ENCODE results near the gene ELOVL6. TPM values are rescaled to one million over a fixed set of nuclear protein-coding genes. Genes with fewer than 3 reads are reported as not detected.
"Not testable (repeated sequence)": the region's sequence is repeated elsewhere in the genome, so short reads cannot be mapped to it uniquely, and the experiment has no call there.

The ELOVL6 gene
- total RNA-seq, 8 experiments from 2014 or later: 10.3 to 60.3 (median 28.4) TPM

GRCh38 chr4:110042545-110043517 lies 155.6 kb downstream of the ELOVL6 start:
- ATAC-seq (replicated peaks in 6 of 8): peak in 1 of 8 experiments; percentile 16
- in situ Hi-C loops (cut with MboI; ENCODE audit: low pct_unique_long_range_greater_than_20kb in 2 of 9, low sequenced_read_pairs in 9 of 9, unreplicated experiment in 9 of 9): loop anchor here in 1 of 9 experiments (25.0 kb wide), 1 partner anchor 169 kb away; no protein-coding TSS in a partner anchor
- WGBS, 10 experiments: 21 to 68% (median 44%) methylated on average over 1 to 8 of the region's 13 CpGs; no CpG with 5 or more reads in 1 of the 10 experiments
- Histone ChIP-seq H3K27ac (no peak overlapping the region), H3K4me3 (no peak overlapping the region), H3K4me1 (replicated peaks in 1 of 2) (no peaks in the 10 kb centered on the region)

DNA sequence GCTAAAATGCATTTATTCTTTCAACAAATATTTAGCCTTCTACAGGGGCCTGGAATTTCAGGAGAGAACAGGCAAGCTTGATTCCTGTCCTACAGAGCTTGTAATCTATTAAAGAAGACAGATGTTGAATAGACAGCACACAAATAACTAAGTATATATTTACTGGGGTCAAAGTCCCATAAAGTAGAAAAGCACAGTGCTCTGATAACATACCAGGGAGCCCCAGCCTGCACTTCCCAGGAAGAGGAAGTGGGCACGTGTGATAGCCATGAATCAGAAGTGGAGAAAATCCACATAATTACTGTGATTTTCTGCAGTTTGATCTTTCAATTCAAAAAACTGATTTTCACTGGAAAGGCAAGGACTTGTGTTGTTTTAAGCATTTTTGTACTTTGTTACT lies 156.7 kb downstream of the ELOVL6 start:
- 0 to 100% (median 60%) methylated on average over 1 of the region's 1 CpG; no CpG with 5 or more reads in 5 of the 10 experiments for WGBS, 10 experiments
- Histone ChIP-seq H3K4me3 (no peak overlapping the region), H3K4me1 (replicated peaks in 1 of 2) (no peaks in the 10 kb centered on the region), H3K27ac (no peak overlapping the region)
- no peak for ATAC-seq (replicated peaks in 6 of 8)
- in situ Hi-C loops (cut with MboI; ENCODE audit: low pct_unique_long_range_greater_than_20kb in 2 of 9, low sequenced_read_pairs in 9 of 9, unreplicated experiment in 9 of 9): loop anchor here in 1 of 9 experiments (25.0 kb wide), 1 partner anchor 171 kb away; no protein-coding TSS in a partner anchor

- not testable (repeated sequence) for H3K4me3 ChIP-seq; H3K4me1 ChIP-seq (replicated peaks in 1 of 2); ATAC-seq (replicated peaks in 6 of 8); H3K27ac ChIP-seq
- in situ Hi-C loops (cut with MboI; ENCODE audit: low pct_unique_long_range_greater_than_20kb in 2 of 9, low sequenced_read_pairs in 9 of 9, unreplicated experiment in 9 of 9): loop anchor here in 1 of 9 experiments (25.0 kb wide), 1 partner anchor 173 kb away; no protein-coding TSS in a partner anchor
- WGBS, 10 experiments: 76 to 100% (median 91%) methylated on average over 1 to 9 of the region's 11 CpGs
Observed at GRCh38 chr4:110039164-110039563, 159.3 kb downstream of the ELOVL6 start.

DNA sequence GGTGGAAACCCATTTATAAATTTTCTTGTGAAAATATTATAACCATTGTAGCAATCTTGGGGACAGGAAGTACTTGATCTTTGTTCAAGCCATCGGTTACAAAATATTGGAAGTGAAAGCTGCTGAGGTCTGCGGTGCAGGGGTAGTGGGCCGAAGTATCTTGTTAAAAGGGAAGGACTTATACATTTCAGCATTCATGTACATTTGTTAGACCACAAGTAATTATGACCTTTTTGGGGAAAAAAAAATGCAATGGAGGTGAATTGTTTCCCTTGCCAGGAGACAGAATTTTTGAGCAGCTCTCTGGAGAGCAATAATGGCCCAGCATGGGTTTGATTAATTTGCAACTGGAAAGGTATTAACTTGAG lies 164.4 kb downstream of the ELOVL6 start:
- H3K4me1 ChIP-seq (replicated peaks in 1 of 2): no peaks in the 10 kb centered on the region
- no peak for ATAC-seq (replicated peaks in 6 of 8)
- in situ Hi-C loops (cut with MboI; ENCODE audit: low pct_unique_long_range_greater_than_20kb in 2 of 9, low sequenced_read_pairs in 9 of 9, unreplicated experiment in 9 of 9): loop anchor here in 1 of 9 experiments (25.0 kb wide), 1 partner anchor 178 kb away; no protein-coding TSS in a partner anchor
- no peak overlapping the region for H3K4me3 ChIP-seq
- H3K27ac ChIP-seq: no peak overlapping the region
- 80 to 100% (median 94%) methylated on average over 1 to 3 of the region's 3 CpGs; no CpG with 5 or more reads in 1 of the 10 experiments for WGBS, 10 experiments

DNA sequence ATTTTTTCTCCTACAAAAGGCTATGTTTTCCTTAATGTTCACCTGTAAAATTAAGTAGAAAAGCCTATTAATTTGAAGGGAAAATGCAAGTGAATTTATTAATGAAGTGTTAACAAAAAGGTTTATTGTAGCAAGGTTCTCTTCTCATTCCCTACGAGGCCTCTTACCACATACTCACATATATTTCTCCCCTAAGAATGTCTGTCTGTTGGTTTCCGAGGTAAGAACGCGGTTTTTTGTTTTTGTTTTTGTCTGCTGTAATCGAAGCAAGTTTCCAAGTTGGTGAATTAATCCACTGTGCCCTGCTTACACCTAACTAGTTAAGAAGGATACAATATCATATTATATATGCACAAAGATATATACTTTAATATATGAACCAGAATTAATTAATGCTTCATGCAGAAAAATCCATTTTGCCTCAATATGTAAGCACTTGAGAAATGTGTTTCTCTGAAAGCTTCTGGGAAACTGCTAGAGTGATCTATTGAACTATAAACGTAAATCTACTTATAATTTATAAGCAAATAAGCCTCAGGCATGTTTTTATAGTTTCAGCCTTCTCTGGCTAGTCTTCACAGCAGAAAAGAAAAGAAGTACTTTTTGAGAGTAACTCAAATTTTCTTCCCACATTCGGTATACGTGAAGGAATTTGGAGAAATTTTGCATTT lies 164.9 kb downstream of the ELOVL6 start:
- no peaks in the 10 kb centered on the region for H3K4me1 ChIP-seq (replicated peaks in 1 of 2)
- 51 to 100% (median 73%) methylated on average over 4 to 8 of the region's 8 CpGs for WGBS, 10 experiments
- no peak overlapping the region for H3K27ac ChIP-seq
- peak in 1 of 8 experiments; percentile 50 for ATAC-seq (replicated peaks in 6 of 8)
- H3K4me3 ChIP-seq: no peak overlapping the region
- in situ Hi-C loops (cut with MboI; ENCODE audit: low pct_unique_long_range_greater_than_20kb in 2 of 9, low sequenced_read_pairs in 9 of 9, unreplicated experiment in 9 of 9): loop anchor here in 1 of 9 experiments (25.0 kb wide), 1 partner anchor 179 kb away; no protein-coding TSS in a partner anchor

DNA sequence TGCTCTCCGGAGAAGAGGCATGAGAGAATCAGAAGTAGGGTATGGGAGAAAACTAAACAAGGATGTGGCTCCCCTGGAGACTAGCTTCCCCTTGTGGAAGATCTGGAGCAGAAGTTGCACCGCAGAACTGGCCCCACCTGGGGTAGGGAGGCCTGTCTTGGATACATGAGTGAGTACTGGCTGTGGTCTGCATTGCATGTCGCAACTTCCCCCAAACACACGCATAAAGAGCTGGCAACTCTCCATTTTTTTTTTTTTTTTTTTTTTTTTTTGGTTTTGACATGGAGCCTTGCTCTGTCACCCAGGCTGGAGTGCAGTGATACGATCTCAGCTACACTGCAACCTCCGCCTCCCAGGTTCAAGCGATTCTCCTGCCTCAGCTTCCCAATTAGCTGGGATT lies 165.8 kb downstream of the ELOVL6 start:
- WGBS, 10 experiments: 49 to 100% (median 93%) methylated on average over 1 to 4 of the region's 7 CpGs
- H3K4me3 ChIP-seq: no peak overlapping the region
- H3K4me1 ChIP-seq (replicated peaks in 1 of 2): no peaks in the 10 kb centered on the region
- in situ Hi-C loops (cut with MboI; ENCODE audit: low pct_unique_long_range_greater_than_20kb in 2 of 9, low sequenced_read_pairs in 9 of 9, unreplicated experiment in 9 of 9): loop anchor here in 1 of 9 experiments (25.0 kb wide), 1 partner anchor 180 kb away; no protein-coding TSS in a partner anchor
- H3K27ac ChIP-seq: no peak overlapping the region
- ATAC-seq (replicated peaks in 6 of 8): no peak

- no peak overlapping the region for H3K27ac ChIP-seq
- H3K4me3 ChIP-seq: no peak overlapping the region
- peak in 3 of 8 experiments; percentile 46 to 55 (median 50) for ATAC-seq (replicated peaks in 6 of 8)
- WGBS, 10 experiments: 35 to 100% (median 89%) methylated on average over 2 to 3 of the region's 3 CpGs
- in situ Hi-C loops (cut with MboI; ENCODE audit: low pct_unique_long_range_greater_than_20kb in 2 of 9, low sequenced_read_pairs in 9 of 9, unreplicated experiment in 9 of 9): loop anchor here in 1 of 9 experiments (25.0 kb wide), 1 partner anchor 187 kb away; no protein-coding TSS in a partner anchor
- H3K4me1 ChIP-seq (replicated peaks in 1 of 2): no peaks in the 10 kb centered on the region
Observed at GRCh38 chr4:110025718-110026117, 172.7 kb downstream of the ELOVL6 start.

DNA sequence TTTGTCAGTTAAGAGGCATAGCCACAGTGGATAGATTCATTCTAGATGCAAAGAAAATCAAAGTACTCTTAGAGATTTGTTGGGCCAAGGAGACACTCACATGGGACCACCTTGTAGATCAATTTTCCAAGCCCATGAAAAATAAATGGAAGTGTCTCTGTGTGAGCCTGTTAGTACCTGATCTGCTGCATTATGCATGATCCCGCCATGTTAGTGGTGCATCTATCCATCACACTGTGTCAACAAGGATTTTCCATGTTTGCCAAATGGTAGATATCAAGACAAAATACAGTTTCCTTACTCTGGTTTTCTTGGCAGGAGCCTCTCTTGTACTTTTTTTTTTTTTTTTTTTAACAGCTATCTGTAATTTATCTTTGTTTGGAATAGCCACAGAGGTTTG lies 173.4 kb downstream of the ELOVL6 start:
- Histone ChIP-seq H3K4me3 (no peak overlapping the region), H3K27ac (no peak overlapping the region), H3K4me1 (replicated peaks in 1 of 2) (no peaks in the 10 kb centered on the region)
- in situ Hi-C loops (cut with MboI; ENCODE audit: low pct_unique_long_range_greater_than_20kb in 2 of 9, low sequenced_read_pairs in 9 of 9, unreplicated experiment in 9 of 9): loop anchor here in 1 of 9 experiments (25.0 kb wide), 1 partner anchor 187 kb away; no protein-coding TSS in a partner anchor
- ATAC-seq (replicated peaks in 6 of 8): peak in 1 of 8 experiments; percentile 58
- WGBS, 10 experiments: 71 to 100% (median 100%) methylated on average over 1 of the region's 1 CpG; no CpG with 5 or more reads in 2 of the 10 experiments

DNA sequence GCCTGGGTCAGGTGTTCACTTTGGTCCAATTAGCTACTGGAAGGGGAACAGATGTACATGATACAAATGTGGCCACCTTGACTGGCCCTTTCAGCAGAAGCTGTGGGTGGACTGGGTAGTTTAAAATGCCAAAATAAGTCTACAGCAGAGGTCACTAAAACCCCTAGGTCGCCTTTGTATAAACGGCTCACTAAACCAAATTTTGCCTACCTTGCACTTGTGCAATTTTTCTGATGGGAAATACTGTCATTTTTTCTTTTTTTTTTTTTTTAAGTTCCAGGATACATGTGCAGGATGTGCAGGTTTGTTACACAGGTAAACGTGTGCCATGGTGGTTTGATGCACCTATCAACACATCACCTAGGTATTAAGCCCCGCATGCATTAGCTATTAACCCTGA lies 176.0 kb downstream of the ELOVL6 start:
- Histone ChIP-seq H3K27ac (no peak overlapping the region), H3K4me3 (no peak overlapping the region), H3K4me1 (replicated peaks in 1 of 2) (no peaks in the 10 kb centered on the region)
- in situ Hi-C loops (cut with MboI; ENCODE audit: low pct_unique_long_range_greater_than_20kb in 2 of 9, low sequenced_read_pairs in 9 of 9, unreplicated experiment in 9 of 9): loop anchor here in 5 of 9 experiments (25.0 kb wide), 5 partner anchors 190 to 1615 kb away; no protein-coding TSS in a partner anchor
- no peak for ATAC-seq (replicated peaks in 6 of 8)
- 62 to 100% (median 89%) methylated on average over 1 to 4 of the region's 4 CpGs; no CpG with 5 or more reads in 3 of the 10 experiments for WGBS, 10 experiments

- in situ Hi-C loops (cut with MboI; ENCODE audit: low pct_unique_long_range_greater_than_20kb in 2 of 9, low sequenced_read_pairs in 9 of 9, unreplicated experiment in 9 of 9): loop anchor here in 5 of 9 experiments (25.0 kb wide), 5 partner anchors 191 to 1616 kb away; no protein-coding TSS in a partner anchor
- H3K4me3 ChIP-seq: no peak overlapping the region
- ATAC-seq (replicated peaks in 6 of 8): peak in 2 of 8 experiments; percentile 45 to 81
- WGBS, 10 experiments: 15 to 91% (median 83%) methylated on average over 1 to 4 of the region's 4 CpGs; no CpG with 5 or more reads in 1 of the 10 experiments
- H3K27ac ChIP-seq: no peak overlapping the region
- H3K4me1 ChIP-seq (replicated peaks in 1 of 2): no peaks in the 10 kb centered on the region
Observed at GRCh38 chr4:110020646-110021443, 177.6 kb downstream of the ELOVL6 start.

DNA sequence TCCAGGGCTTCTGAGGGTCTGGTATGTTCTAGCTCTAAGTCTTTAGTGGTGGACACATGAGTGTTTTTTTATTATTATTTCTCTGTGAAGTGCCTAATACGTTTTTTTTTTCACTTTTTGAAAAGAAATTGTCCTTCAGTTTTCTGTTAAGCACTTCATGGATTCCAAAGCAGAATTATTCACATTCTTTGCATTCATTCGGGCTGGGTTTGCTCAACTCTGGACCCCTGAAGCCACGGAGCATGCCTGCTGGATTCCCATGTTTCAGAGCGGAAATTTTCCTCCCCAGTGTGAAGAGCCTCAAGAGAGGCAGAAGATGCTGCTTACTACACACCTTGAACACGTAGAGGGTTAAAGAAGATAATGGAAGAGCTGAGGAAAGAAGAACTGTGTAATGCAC lies 178.3 kb downstream of the ELOVL6 start:
- no peaks in the 10 kb centered on the region for H3K4me1 ChIP-seq (replicated peaks in 1 of 2)
- 13 to 66% (median 56%) methylated on average over 1 to 5 of the region's 5 CpGs for WGBS, 10 experiments
- no peak overlapping the region for H3K4me3 ChIP-seq
- no peak overlapping the region for H3K27ac ChIP-seq
- in situ Hi-C loops (cut with MboI; ENCODE audit: low pct_unique_long_range_greater_than_20kb in 2 of 9, low sequenced_read_pairs in 9 of 9, unreplicated experiment in 9 of 9): loop anchor here in 5 of 9 experiments (25.0 kb wide), 5 partner anchors 192 to 1617 kb away; no protein-coding TSS in a partner anchor
- ATAC-seq (replicated peaks in 6 of 8): peak in 2 of 8 experiments; percentile 27 to 80

DNA sequence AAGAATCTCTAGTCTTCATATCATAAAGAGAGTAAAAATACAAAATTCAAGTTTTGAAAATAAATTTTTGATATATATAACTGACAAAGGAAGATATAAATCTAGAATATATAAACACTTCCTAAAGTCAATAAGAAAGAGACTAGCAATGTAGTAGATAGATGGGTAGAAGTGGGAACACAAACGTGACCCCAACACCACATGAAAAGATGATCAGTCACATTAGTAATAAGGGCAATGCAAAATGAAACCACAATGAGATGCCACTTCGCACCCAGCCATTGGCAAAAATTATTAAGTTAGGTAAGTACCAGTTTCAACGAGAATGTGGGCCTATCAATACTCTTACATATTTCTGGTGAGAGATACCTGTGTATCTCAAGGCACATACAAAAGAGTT lies 179.3 kb downstream of the ELOVL6 start:
- no peaks in the 10 kb centered on the region for H3K4me1 ChIP-seq (replicated peaks in 1 of 2)
- no peak for ATAC-seq (replicated peaks in 6 of 8)
- H3K27ac ChIP-seq: no peak overlapping the region
- WGBS, 10 experiments: 75 to 100% (median 90%) methylated on average over 2 to 3 of the region's 3 CpGs; no CpG with 5 or more reads in 3 of the 10 experiments
- H3K4me3 ChIP-seq: no peak overlapping the region
- in situ Hi-C loops (cut with MboI; ENCODE audit: low pct_unique_long_range_greater_than_20kb in 2 of 9, low sequenced_read_pairs in 9 of 9, unreplicated experiment in 9 of 9): loop anchor here in 5 of 9 experiments (25.0 kb wide), 5 partner anchors 193 to 1618 kb away; no protein-coding TSS in a partner anchor

All from motor neuron (in vitro differentiated cells).